ENCODE measurements around the gene HNRNPA0.

Gene HNRNPA0

DNA sequence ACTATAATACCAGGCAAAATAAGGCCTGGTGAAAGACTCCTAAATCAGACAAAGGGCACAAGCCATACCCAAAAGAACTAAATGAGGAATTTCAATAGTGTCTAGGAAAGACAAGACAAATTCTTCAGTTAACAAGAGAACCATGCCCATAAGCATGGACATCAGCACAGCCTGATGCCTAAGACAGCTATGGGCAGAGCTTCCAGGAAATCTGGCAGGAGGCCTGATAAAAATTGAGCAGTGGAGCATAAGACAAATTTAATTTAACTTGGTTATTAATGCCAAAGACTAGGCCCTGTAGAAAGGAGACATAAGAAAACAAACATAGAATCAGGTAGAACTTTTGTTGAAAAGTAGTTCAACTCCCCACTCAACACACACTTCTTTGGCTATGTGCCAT, 35.6 kb downstream of the HNRNPA0 start:
- peaks cover 8% of the 10 kb centered on the region for H3K9me3 Mint-ChIP-seq
- DNase-seq, result no peak
- H3K27me3 Mint-ChIP-seq, result no peaks in the 10 kb centered on the region
- peaks cover 29% of the 10 kb centered on the region for H3K36me3 Mint-ChIP-seq (ENCODE audit: low read depth)
- no peak overlapping the region for H3K4me3 Mint-ChIP-seq
- H3K4me1 Mint-ChIP-seq (ENCODE audit: low read depth), result peaks cover 8% of the 10 kb centered on the region
- H3K27ac Mint-ChIP-seq, result no peak overlapping the region

DNA sequence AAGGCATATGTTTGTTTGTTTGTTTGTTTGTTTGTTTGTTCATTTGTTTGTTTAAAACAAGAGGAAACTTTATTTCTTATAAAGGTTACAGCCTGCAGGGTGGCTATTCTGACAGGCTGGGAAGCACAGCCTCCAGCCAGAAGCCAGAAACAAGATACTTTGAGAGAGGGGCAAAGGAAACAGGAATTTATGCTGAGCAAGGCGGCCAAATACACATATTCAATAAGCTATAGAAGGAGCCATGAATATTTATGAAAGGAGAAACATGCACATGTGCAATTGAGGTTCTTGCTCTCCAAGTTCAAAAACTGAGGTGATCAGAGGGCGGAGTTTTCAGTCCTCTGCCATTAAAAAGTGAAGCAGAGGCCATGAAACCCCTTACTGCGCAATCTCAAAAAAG, 37.8 kb downstream of the HNRNPA0 start:
- Mint-ChIP-seq H3K9me3 (peaks cover 15% of the 10 kb centered on the region), H3K36me3 (ENCODE audit: low read depth) (peaks cover 38% of the 10 kb centered on the region), H3K27me3 (no peaks in the 10 kb centered on the region), H3K27ac (no peak overlapping the region), H3K4me3 (no peak overlapping the region), H3K4me1 (ENCODE audit: low read depth) (peaks cover 3% of the 10 kb centered on the region)
- no peak for DNase-seq

- no peaks in the 10 kb centered on the region for H3K27me3 Mint-ChIP-seq
- DNase-seq, result no peak
- no peak overlapping the region for H3K4me3 Mint-ChIP-seq
- peaks cover 38% of the 10 kb centered on the region for H3K36me3 Mint-ChIP-seq (ENCODE audit: low read depth)
- H3K9me3 Mint-ChIP-seq, result peaks cover 15% of the 10 kb centered on the region
- H3K4me1 Mint-ChIP-seq (ENCODE audit: low read depth), result no peaks in the 10 kb centered on the region
- H3K27ac Mint-ChIP-seq, result no peak overlapping the region
Measured at GRCh38 chr5:137715456-137715855, 38.7 kb downstream of the HNRNPA0 start.

GRCh38 chr5:137714946-137715345, 39.2 kb downstream of the HNRNPA0 start:
- Mint-ChIP-seq H3K36me3 (ENCODE audit: low read depth) (peaks cover 35% of the 10 kb centered on the region), H3K9me3 (peaks cover 15% of the 10 kb centered on the region), H3K27me3 (no peaks in the 10 kb centered on the region), H3K27ac (no peak overlapping the region), H3K4me3 (no peak overlapping the region), H3K4me1 (ENCODE audit: low read depth) (no peaks in the 10 kb centered on the region)
- DNase-seq, result no peak

DNA sequence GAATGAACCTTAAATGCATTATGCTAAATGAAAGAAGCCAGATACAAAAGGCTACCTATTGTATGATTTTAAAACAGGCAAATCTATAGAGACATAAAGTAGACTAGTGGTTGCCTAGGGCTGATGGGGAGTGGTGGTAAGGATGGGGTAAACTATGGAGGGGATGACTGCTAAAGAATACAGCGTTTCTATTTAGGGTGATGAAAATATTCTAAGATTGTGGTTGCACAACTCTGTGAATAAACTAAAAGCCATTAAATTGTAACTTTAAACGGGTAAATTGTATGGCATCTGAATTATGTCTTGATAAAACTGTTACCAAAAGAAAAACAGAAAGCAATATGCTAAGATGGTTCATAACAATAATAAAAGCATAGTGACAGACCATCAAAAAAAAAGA, 39.7 kb downstream of the HNRNPA0 start:
- H3K4me1 Mint-ChIP-seq (ENCODE audit: low read depth), result no peaks in the 10 kb centered on the region
- H3K9me3 Mint-ChIP-seq, result peaks cover 15% of the 10 kb centered on the region
- H3K27ac Mint-ChIP-seq, result no peak overlapping the region
- no peak for DNase-seq
- peaks cover 33% of the 10 kb centered on the region for H3K36me3 Mint-ChIP-seq (ENCODE audit: low read depth)
- H3K4me3 Mint-ChIP-seq, result no peak overlapping the region
- no peaks in the 10 kb centered on the region for H3K27me3 Mint-ChIP-seq

GRCh38 chr5:137712139-137712667, 42.0 kb downstream of the HNRNPA0 start:
- H3K27me3 Mint-ChIP-seq, result no peaks in the 10 kb centered on the region
- H3K36me3 Mint-ChIP-seq (ENCODE audit: low read depth), result peaks cover 37% of the 10 kb centered on the region
- no peaks in the 10 kb centered on the region for H3K4me1 Mint-ChIP-seq (ENCODE audit: low read depth)
- H3K9me3 Mint-ChIP-seq, result peaks cover 15% of the 10 kb centered on the region
- no peak overlapping the region for H3K27ac Mint-ChIP-seq
- no peak overlapping the region for H3K4me3 Mint-ChIP-seq
- no peak for DNase-seq

- Mint-ChIP-seq H3K27me3 (no peaks in the 10 kb centered on the region), H3K4me1 (ENCODE audit: low read depth) (no peaks in the 10 kb centered on the region), H3K9me3 (peaks cover 15% of the 10 kb centered on the region), H3K4me3 (no peak overlapping the region), H3K27ac (no peak overlapping the region), H3K36me3 (ENCODE audit: low read depth) (peaks cover 37% of the 10 kb centered on the region)
- DNase-seq, result no peak
Measured at GRCh38 chr5:137710086-137710485, 44.1 kb downstream of the HNRNPA0 start.

DNA sequence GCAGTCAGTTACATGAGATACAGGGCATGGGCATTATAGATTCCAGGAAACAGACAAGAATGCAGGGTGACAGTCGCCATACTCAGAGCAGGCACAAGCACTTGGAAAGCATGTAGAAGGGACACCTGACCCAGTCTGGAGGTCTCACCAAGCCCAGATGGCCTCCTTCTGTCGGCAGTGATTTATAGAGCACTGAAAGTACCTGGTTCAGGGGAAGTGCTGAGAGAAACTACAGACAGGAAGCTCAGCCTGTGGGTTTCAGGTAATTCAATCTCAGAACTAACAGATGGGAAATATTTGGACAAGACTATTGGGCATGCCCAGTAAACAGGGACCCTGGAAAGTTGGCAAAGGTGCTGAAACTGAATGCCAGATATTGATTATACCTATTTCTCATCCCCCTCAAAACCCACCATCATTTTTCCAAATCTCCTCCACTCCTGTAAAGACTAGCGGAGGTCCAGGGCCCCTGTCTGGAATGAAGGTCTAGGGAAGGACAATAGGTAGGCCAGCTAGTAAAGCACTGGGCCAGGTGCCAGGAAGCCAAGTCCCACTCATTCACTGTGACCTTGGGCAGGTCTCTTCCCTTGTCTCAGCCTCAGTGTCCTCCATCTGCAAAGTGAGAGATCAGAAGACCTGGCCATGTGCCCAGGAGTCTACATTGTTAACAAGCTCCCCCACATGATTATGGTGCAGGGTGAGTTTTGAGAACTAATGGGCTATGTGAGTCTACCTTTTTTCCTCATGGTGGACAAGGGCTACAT, 45.2 kb downstream of the HNRNPA0 start:
- Mint-ChIP-seq H3K27ac (no peak overlapping the region), H3K36me3 (ENCODE audit: low read depth) (peaks cover 30% of the 10 kb centered on the region), H3K4me1 (ENCODE audit: low read depth) (no peaks in the 10 kb centered on the region), H3K4me3 (no peak overlapping the region), H3K27me3 (no peaks in the 10 kb centered on the region), H3K9me3 (peaks cover 8% of the 10 kb centered on the region)
- no peak for DNase-seq

GRCh38 chr5:137708062-137708461, 46.1 kb downstream of the HNRNPA0 start:
- H3K36me3 Mint-ChIP-seq (ENCODE audit: low read depth), result peaks cover 30% of the 10 kb centered on the region
- no peak overlapping the region for H3K27ac Mint-ChIP-seq
- H3K4me3 Mint-ChIP-seq, result no peak overlapping the region
- H3K4me1 Mint-ChIP-seq (ENCODE audit: low read depth), result no peaks in the 10 kb centered on the region
- H3K9me3 Mint-ChIP-seq, result peaks cover 3% of the 10 kb centered on the region
- no peaks in the 10 kb centered on the region for H3K27me3 Mint-ChIP-seq
- DNase-seq, result no peak

DNA sequence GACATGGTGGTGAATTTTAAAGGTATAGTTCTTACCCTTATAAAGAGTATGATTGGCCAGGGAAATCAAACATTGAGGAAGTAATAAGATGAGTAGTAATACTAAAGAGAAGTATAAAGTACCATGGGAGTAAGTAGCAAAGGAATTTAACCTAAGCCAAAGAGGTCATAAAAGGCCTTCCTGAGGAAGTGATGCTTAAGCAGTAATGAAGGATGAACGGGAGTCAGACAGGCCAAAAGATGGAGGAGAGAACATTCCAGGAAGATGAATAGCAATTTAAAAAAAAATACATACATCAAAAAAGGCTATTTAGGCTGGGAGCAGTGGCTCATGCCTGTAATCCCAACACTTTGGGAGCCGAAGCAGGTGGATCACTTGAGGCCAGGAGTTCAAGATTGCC, 47.3 kb downstream of the HNRNPA0 start:
- Mint-ChIP-seq H3K4me3 (no peak overlapping the region), H3K27ac (no peak overlapping the region), H3K4me1 (ENCODE audit: low read depth) (no peaks in the 10 kb centered on the region), H3K36me3 (ENCODE audit: low read depth) (peaks cover 28% of the 10 kb centered on the region), H3K27me3 (no peaks in the 10 kb centered on the region), H3K9me3 (no peaks in the 10 kb centered on the region)
- no peak for DNase-seq

GRCh38 chr5:137705106-137705505, 49.1 kb downstream of the HNRNPA0 start:
- Mint-ChIP-seq H3K36me3 (ENCODE audit: low read depth) (peaks cover 30% of the 10 kb centered on the region), H3K9me3 (no peaks in the 10 kb centered on the region), H3K27me3 (no peaks in the 10 kb centered on the region), H3K4me3 (no peak overlapping the region), H3K4me1 (ENCODE audit: low read depth) (no peaks in the 10 kb centered on the region), H3K27ac (no peak overlapping the region)
- no peak for DNase-seq

- H3K4me3 Mint-ChIP-seq, result no peak overlapping the region
- no peaks in the 10 kb centered on the region for H3K27me3 Mint-ChIP-seq
- DNase-seq, result no peak
- no peaks in the 10 kb centered on the region for H3K4me1 Mint-ChIP-seq (ENCODE audit: low read depth)
- H3K27ac Mint-ChIP-seq, result no peak overlapping the region
- H3K9me3 Mint-ChIP-seq, result no peaks in the 10 kb centered on the region
- peaks cover 24% of the 10 kb centered on the region for H3K36me3 Mint-ChIP-seq (ENCODE audit: low read depth)
Measured at GRCh38 chr5:137703565-137703964, 50.6 kb downstream of the HNRNPA0 start.

DNA sequence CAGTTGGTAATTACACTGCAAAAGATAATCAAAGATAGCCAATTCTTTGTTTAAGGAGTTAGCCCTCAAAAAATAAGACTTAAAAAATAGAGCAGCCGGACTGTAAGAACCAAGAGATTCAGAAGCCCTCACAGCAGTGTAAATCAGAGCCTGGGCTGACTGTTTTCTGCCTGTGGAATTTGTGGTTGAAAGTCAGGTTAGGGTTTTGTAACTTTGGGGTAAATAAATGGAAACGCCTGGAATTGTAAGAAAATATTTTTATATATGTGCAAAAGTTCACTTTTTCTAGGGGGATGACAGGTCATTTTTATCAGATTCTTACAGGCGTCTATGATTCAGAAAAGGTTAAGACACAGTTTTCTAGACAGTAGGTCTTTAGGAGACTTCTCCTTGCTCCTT, 53.9 kb downstream of the HNRNPA0 start:
- no peaks in the 10 kb centered on the region for H3K27me3 Mint-ChIP-seq
- no peak overlapping the region for H3K27ac Mint-ChIP-seq
- H3K9me3 Mint-ChIP-seq, result no peaks in the 10 kb centered on the region
- H3K36me3 Mint-ChIP-seq (ENCODE audit: low read depth), result peaks cover 23% of the 10 kb centered on the region
- H3K4me3 Mint-ChIP-seq, result no peak overlapping the region
- DNase-seq, result no peak
- H3K4me1 Mint-ChIP-seq (ENCODE audit: low read depth), result peaks cover 30% of the 10 kb centered on the region

DNA sequence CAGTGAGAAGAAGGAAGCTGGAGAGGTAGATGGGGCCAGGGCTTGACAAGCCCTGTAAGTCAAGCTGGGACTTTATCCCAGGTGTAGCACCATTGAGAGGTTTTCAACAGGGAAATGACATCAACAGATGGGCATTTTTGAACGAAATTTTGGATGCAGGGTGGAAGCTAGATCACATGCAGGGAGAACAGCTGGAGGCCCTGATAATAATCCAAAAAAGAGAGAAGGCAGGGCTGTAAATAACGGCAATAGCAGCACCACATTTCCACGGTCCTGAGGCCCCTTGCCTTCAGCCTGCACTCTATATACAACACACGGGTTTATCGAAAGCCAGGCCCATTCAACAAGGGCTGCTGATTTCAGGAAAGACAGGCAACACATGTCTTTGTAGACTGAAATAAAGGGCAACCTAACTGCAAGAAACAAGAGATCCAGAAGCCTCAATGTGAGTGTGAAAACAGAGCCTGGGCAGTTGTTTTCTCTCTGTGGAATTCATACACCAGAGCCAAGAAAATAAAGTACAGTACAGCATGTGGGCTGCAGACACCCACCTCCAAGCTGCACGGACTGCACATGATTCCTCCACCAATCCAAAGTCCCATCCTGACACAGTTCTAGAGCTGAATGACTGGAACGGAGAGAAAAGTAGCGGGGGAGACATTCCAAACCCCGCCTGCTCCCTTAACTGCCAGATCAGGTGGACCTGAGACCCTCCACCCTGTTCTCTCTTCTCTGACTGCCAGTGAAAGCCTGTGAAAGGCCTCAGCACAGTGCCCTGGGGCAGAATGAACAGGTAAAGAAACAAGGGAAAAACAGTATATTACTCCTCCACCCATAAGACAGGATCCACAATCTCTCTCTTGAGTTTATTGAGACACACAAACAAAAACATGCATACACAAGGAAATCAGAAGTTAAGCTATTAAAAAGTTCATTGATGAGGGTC, 54.6 kb downstream of the HNRNPA0 start:
- Mint-ChIP-seq H3K4me1 (ENCODE audit: low read depth) (peaks cover 37% of the 10 kb centered on the region), H3K36me3 (ENCODE audit: low read depth) (peaks cover 25% of the 10 kb centered on the region), H3K4me3 (no peak overlapping the region), H3K27ac (no peak overlapping the region), H3K9me3 (no peaks in the 10 kb centered on the region), H3K27me3 (no peaks in the 10 kb centered on the region)
- no peak for DNase-seq

DNA sequence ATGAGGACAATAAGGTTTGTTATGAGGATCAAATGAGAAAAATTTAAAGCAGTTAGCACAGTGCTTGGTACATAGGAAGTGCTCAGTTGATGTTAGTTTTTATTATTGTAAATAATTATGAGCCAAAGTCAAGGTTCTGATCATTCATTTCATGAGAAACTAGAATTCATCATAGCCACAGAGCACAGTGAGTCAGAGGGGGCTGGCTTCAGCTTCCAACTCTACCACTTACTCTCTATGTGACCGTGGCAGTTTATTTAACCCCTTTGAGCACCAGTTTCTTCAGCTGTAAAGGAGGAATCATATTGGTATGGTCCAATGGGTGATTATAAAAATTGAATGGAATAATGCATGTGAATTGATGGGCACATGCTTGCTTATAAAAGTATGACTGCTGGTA, 57.7 kb downstream of the HNRNPA0 start:
- H3K27ac Mint-ChIP-seq, result peak overlapping the region; percentile 94
- peaks cover 16% of the 10 kb centered on the region for H3K36me3 Mint-ChIP-seq (ENCODE audit: low read depth)
- peak; percentile 38 for DNase-seq
- H3K4me1 Mint-ChIP-seq (ENCODE audit: low read depth), result peaks cover 51% of the 10 kb centered on the region
- H3K9me3 Mint-ChIP-seq, result no peaks in the 10 kb centered on the region
- peak overlapping the region; percentile 64 for H3K4me3 Mint-ChIP-seq
- H3K27me3 Mint-ChIP-seq, result no peaks in the 10 kb centered on the region

Measured in activated T-cell treated with anti-CD3 and anti-CD28 coated beads, Interleukin-2, amount 50 U/mL, for 24 hours (primary cell).